A549 (cell line): ENCODE results near the gene SHC4.

ENCODE experiments used
- EP300 ChIP-seq, 2 experiments: fragments of >200 bp; sonication (Bioruptor Twin); formaldehyde crosslinking; IDR thresholded peaks; 2 replicates in 1 of 2; 3 replicates in 1 of 2; pipeline ENCODE4 v1.6.1; 2016 to 2017
- RFX5 ChIP-seq: fragments of 450-650 bp; IDR thresholded peaks from 2 replicates; pipeline ENCODE4 v1.7.1; 2014; ENCODE audit warnings: antibody characterized with exemption, mild to moderate bottlenecking, moderate library complexity
- USF2 ChIP-seq: fragments of 450-650 bp; IDR thresholded peaks from 2 replicates; pipeline ENCODE4 v1.6.1; 2014; ENCODE audit warnings: antibody characterized with exemption

GRCh38 chr15:48823237-48823636 lies 140.5 kb downstream of the SHC4 start:
- TF ChIP-seq EP300 (IDR thresholded peaks at IDR 0.05) (no peak), USF2 (no peak), RFX5 (no peak)
